ENCODE results near the gene FAM174C.

Gene FAM174C

GRCh38 chr19:1266916-1267476, 8.3 kb upstream of the FAM174C start:
- Histone ChIP-seq H3K9ac (ENCODE audit: low read length) (peak overlapping the region; percentile 57), H3K79me2 (ENCODE audit: low read length) (peaks cover 28% of the 10 kb centered on the region), H3K4me1 (ENCODE audit: low read length) (peaks cover 52% of the 10 kb centered on the region), H3K4me3 (ENCODE audit: low read length) (peak overlapping the region; percentile 78), H3K4me2 (ENCODE audit: low read length) (peak overlapping the region; percentile 97), H3K27me3 (ENCODE audit: low read depth, low read length) (peaks cover 15% of the 10 kb centered on the region), H3K36me3 (replicated peaks; ENCODE audit: low read depth, low read length) (peaks cover 23% of the 10 kb centered on the region), H3K9me3 (ENCODE audit: insufficient read depth, low read length) (no peaks in the 10 kb centered on the region), H2AFZ (ENCODE audit: low read depth, low read length) (0 out of 2 replicates have a peak overlapping the region, but pooled peaks have one; percentile 4), H4K20me1 (ENCODE audit: insufficient read depth, low read length) (peaks cover 16% of the 10 kb centered on the region), H3K27ac (ENCODE audit: low read length) (no peak overlapping the region)
- TF ChIP-seq, protein P1, sequence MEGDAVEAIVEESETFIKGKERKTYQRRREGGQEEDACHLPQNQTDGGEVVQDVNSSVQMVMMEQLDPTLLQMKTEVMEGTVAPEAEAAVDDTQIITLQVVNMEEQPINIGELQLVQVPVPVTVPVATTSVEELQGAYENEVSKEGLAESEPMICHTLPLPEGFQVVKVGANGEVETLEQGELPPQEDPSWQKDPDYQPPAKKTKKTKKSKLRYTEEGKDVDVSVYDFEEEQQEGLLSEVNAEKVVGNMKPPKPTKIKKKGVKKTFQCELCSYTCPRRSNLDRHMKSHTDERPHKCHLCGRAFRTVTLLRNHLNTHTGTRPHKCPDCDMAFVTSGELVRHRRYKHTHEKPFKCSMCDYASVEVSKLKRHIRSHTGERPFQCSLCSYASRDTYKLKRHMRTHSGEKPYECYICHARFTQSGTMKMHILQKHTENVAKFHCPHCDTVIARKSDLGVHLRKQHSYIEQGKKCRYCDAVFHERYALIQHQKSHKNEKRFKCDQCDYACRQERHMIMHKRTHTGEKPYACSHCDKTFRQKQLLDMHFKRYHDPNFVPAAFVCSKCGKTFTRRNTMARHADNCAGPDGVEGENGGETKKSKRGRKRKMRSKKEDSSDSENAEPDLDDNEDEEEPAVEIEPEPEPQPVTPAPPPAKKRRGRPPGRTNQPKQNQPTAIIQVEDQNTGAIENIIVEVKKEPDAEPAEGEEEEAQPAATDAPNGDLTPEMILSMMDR (IDR thresholded peaks at IDR 0.05; ENCODE audit: low read depth, low read length): peak; percentile 93
- no peak for TF ChIP-seq EZH2phosphoT487 (IDR thresholded peaks at IDR 0.05; ENCODE audit: low read depth)

DNA sequence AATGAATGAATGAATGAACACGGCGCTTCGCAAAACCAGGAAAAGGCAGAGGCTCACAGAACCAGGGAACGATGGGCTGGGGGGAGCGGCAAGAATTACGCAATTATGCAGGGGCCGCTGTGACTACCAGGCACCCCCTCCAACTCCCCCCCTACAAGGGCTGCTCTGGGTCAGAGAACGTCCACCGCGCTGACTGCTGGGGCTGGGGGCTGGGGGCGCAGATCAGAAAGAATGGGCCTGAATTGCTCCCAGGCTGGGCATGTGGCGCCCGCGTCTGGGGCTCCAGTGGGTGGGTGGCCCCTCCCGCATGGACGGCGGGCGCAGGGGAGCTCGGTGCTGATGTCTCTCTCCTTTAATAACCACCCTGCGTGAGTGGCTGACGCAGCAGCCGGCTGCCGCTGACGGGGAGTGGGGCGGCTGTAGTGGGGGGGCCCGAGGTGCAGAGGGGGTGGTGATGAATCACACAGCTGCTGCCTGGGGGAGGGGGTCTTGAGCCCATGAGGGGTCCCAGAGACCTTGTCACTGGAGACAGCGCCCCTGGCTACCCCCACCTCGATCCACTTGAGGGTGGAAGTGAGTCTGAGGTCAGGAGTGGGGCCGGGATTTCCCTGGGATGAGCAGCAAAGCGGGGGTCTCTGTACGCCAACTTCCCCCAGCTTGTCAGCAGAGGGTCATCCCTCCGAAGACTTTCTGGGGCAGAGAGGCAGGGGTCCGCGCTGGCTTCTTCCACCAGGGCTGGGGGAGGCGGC, 7.7 kb upstream of the FAM174C start:
- Histone ChIP-seq H3K27me3 (ENCODE audit: low read depth, low read length) (peaks cover 15% of the 10 kb centered on the region), H3K9me3 (ENCODE audit: insufficient read depth, low read length) (no peaks in the 10 kb centered on the region), H2AFZ (ENCODE audit: low read depth, low read length) (no peak overlapping the region), H3K27ac (ENCODE audit: low read length) (no peak overlapping the region), H4K20me1 (ENCODE audit: insufficient read depth, low read length) (peaks cover 16% of the 10 kb centered on the region), H3K4me1 (ENCODE audit: low read length) (peaks cover 45% of the 10 kb centered on the region), H3K36me3 (replicated peaks; ENCODE audit: low read depth, low read length) (peaks cover 30% of the 10 kb centered on the region), H3K9ac (ENCODE audit: low read length) (no peak overlapping the region), H3K4me3 (ENCODE audit: low read length) (peak overlapping the region; percentile 78), H3K79me2 (ENCODE audit: low read length) (peaks cover 35% of the 10 kb centered on the region), H3K4me2 (ENCODE audit: low read length) (peak overlapping the region; percentile 97)
- TF ChIP-seq, protein P1 (IDR thresholded peaks at IDR 0.05; ENCODE audit: low read depth, low read length): no peak
- no peak for TF ChIP-seq EZH2phosphoT487 (IDR thresholded peaks at IDR 0.05; ENCODE audit: low read depth)

DNA sequence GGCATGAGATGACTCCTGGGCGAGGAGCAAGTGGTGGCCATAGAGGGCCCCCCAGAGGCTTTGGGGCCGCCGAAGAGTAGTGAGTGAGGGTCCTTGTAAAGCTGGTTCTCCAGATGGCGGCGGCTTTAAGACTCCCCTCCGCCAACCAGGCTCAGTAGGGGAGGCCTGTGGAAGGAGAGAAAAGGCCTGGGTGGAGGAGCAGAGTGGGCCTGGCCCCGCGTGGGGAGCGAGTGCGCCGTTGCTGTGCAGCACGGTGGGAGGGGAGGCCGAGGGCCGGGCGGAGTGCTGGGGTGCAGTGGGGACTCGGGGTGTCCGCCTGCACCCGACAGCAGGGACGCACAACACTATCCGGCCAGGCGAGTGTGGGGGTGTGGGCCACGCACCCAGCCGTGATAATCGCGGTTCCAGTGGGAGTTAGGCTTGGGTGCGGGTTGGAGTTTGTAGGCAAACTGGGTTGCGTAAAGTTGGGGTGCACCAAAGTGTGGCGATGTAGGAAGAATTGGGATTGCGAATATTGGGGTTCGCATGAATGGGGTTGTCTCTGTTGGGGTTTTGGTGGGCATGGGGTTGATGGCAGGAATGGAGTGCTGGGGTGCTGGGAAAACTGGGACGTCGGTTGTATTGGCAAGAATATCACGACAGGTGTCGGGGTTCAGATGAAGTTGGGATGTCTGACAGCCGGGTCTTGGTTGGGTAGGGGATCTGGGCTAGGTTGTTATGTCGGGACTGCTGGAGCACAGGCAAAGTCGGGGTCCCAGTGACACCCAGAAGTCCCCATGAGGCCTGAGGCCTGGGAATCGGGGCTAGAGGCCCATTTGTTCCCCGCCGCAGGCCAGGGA, 6.9 kb upstream of the FAM174C start:
- H3K79me2 ChIP-seq (ENCODE audit: low read length): peaks cover 41% of the 10 kb centered on the region
- H3K9me3 ChIP-seq (ENCODE audit: insufficient read depth, low read length): no peaks in the 10 kb centered on the region
- peaks cover 15% of the 10 kb centered on the region for H3K27me3 ChIP-seq (ENCODE audit: low read depth, low read length)
- peaks cover 38% of the 10 kb centered on the region for H3K36me3 ChIP-seq (replicated peaks; ENCODE audit: low read depth, low read length)
- peak overlapping the region; percentile 57 for H3K4me3 ChIP-seq (ENCODE audit: low read length)
- no peak for TF ChIP-seq EZH2phosphoT487 (IDR thresholded peaks at IDR 0.05; ENCODE audit: low read depth)
- TF ChIP-seq, protein P1 (IDR thresholded peaks at IDR 0.05; ENCODE audit: low read depth, low read length): no peak
- H4K20me1 ChIP-seq (ENCODE audit: insufficient read depth, low read length): peaks cover 16% of the 10 kb centered on the region
- peaks cover 43% of the 10 kb centered on the region for H3K4me1 ChIP-seq (ENCODE audit: low read length)
- no peak overlapping the region for H3K27ac ChIP-seq (ENCODE audit: low read length)
- H3K9ac ChIP-seq (ENCODE audit: low read length): 0 out of 2 replicates have a peak overlapping the region, but pooled peaks have one; percentile 22
- H2AFZ ChIP-seq (ENCODE audit: low read depth, low read length): no peak overlapping the region
- H3K4me2 ChIP-seq (ENCODE audit: low read length): peak overlapping the region; percentile 66

GRCh38 chr19:1269065-1269477, 6.3 kb upstream of the FAM174C start, which contains the start of gene CIRBP:
TSS of gene CIRBP (plus strand) at chr19:1269332. CDS start at chr19:1270934, 1,602 bp downstream.
- peaks cover 43% of the 10 kb centered on the region for H3K4me1 ChIP-seq (ENCODE audit: low read length)
- H3K27me3 ChIP-seq (ENCODE audit: low read depth, low read length): peaks cover 15% of the 10 kb centered on the region
- peak within 1 kb of the TSS; percentile 81 for H3K4me3 ChIP-seq (ENCODE audit: low read length)
- no peaks in the 10 kb centered on the region for H3K9me3 ChIP-seq (ENCODE audit: insufficient read depth, low read length)
- peaks cover 45% of the 10 kb centered on the region for H3K79me2 ChIP-seq (ENCODE audit: low read length)
- H2AFZ ChIP-seq (ENCODE audit: low read depth, low read length): no peak within 1 kb of the TSS
- peak within 1 kb of the TSS; percentile 69 for H3K27ac ChIP-seq (ENCODE audit: low read length)
- H3K4me2 ChIP-seq (ENCODE audit: low read length): peak within 1 kb of the TSS; percentile 98
- H4K20me1 ChIP-seq (ENCODE audit: insufficient read depth, low read length): peaks cover 16% of the 10 kb centered on the region
- H3K9ac ChIP-seq (ENCODE audit: low read length): peak within 1 kb of the TSS; percentile 86
- TF ChIP-seq EZH2phosphoT487 (IDR thresholded peaks at IDR 0.05; ENCODE audit: low read depth): no peak
- TF ChIP-seq, protein P1 (IDR thresholded peaks at IDR 0.05; ENCODE audit: low read depth, low read length): no peak
- H3K36me3 ChIP-seq (replicated peaks; ENCODE audit: low read depth, low read length): peaks cover 44% of the 10 kb centered on the region

All from OCI-LY3 (cell line).